Measurements from ENCODE around the gene ADAM12.
A peak's percentile ranks its signal among the peaks of the same experiment; 100 is the strongest.

The ADAM12 gene

GRCh38 chr10:126042906-126043305 is 345.4 kb downstream of the ADAM12 start:
- DNase-seq, result no peak

- DNase-seq, result no peak
Measured at GRCh38 chr10:126042354-126042753, 345.9 kb downstream of the ADAM12 start.

- peak; percentile 33 to 67 for DNase-seq
Measured at GRCh38 chr10:126041804-126042231, 346.5 kb downstream of the ADAM12 start.

- no peak for DNase-seq
Measured at GRCh38 chr10:126041117-126041516, 347.2 kb downstream of the ADAM12 start.

GRCh38 chr10:126037946-126038345 is 350.3 kb downstream of the ADAM12 start:
- no peak for DNase-seq

GRCh38 chr10:126036515-126036914 is 351.8 kb downstream of the ADAM12 start:
- DNase-seq, result no peak

- no peak for DNase-seq
Measured at GRCh38 chr10:126034586-126034985, 353.7 kb downstream of the ADAM12 start.

- DNase-seq, result no peak
Measured at GRCh38 chr10:126029999-126030398, 358.3 kb downstream of the ADAM12 start.

GRCh38 chr10:126027692-126028091 is 360.6 kb downstream of the ADAM12 start:
- DNase-seq, result no peak

GRCh38 chr10:126022841-126023240 is 365.4 kb downstream of the ADAM12 start:
- no peak for DNase-seq

GRCh38 chr10:126021833-126022500 is 366.3 kb downstream of the ADAM12 start:
- no peak for DNase-seq

GRCh38 chr10:126017961-126018560 is 370.2 kb downstream of the ADAM12 start:
- DNase-seq, result no peak

- no peak for DNase-seq
Measured at GRCh38 chr10:126016882-126017281, 371.4 kb downstream of the ADAM12 start.

- DNase-seq, result no peak
Measured at GRCh38 chr10:126016156-126016805, 372.0 kb downstream of the ADAM12 start.

GRCh38 chr10:126015413-126015812 is 372.9 kb downstream of the ADAM12 start:
- DNase-seq, result no peak

- DNase-seq, result no peak
Measured at GRCh38 chr10:126014309-126014708, 374.0 kb downstream of the ADAM12 start.

- DNase-seq, result peak in 1 of 2 experiments; percentile 5
Measured at GRCh38 chr10:126013489-126014281, 374.6 kb downstream of the ADAM12 start.

- DNase-seq, result no peak
Measured at GRCh38 chr10:126012485-126012884, 375.8 kb downstream of the ADAM12 start.

- DNase-seq, result no peak
Measured at GRCh38 chr10:126011995-126012394, 376.3 kb downstream of the ADAM12 start.

- DNase-seq, result no peak
Measured at GRCh38 chr10:126009650-126010049, 378.6 kb downstream of the ADAM12 start.

GRCh38 chr10:126006906-126007305 is 381.4 kb downstream of the ADAM12 start:
- DNase-seq, result no peak

GRCh38 chr10:126006264-126006663 is 382.0 kb downstream of the ADAM12 start:
- no peak for DNase-seq

GRCh38 chr10:126004752-126005151 is 383.5 kb downstream of the ADAM12 start:
- DNase-seq, result no peak

All from stimulated activated CD4-positive, alpha-beta T cell treated with anti-CD3 and anti-CD28 coated beads, Interleukin-4, amount 100 ng/mL, for 4 hours (primary cell).